GM19463 (cell line): ENCODE data around the gene AGPAT1.

ENCODE experiments used
- ATAC-seq: cut with Tn5 transposase; IDR thresholded peaks from one replicate; pipeline ENCODE4 v1.9.1; 2021; ENCODE audit warnings: mild to moderate bottlenecking, moderate library complexity; ENCODE audit not compliant: unreplicated experiment

The AGPAT1 gene

DNA sequence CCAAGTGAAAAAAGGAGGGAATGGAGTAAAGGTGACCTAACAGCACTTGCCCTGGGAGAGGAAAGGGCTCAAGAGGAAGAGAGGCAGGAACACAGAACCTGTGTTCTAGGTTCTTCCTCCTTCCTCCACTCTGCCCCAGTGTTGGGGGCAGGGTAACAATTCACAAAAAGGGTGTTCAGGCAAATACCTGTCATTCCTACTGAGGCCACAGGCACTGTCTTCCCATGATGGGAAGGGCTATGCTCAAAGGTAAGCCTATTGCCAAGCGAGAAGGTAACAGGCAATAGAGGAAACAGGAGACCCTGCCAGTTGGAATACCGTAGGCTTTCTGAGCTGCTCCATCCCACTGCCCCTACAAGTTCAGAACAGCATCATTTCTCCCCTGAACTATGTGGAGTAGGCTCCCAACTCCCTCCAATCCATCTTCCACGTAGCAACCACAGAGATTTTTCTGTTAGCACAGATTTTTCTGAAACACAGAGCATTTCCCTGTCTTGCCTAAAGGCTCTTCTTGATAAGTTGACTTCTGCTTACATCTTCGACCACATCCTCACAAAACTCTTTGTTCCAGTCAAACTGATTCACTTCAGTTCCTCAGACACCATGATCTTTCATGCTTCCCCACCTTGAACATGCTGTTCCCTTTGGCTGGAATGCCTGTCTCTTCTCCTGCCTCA is 2.7 kb downstream of the AGPAT1 start:
- no peak for ATAC-seq

DNA sequence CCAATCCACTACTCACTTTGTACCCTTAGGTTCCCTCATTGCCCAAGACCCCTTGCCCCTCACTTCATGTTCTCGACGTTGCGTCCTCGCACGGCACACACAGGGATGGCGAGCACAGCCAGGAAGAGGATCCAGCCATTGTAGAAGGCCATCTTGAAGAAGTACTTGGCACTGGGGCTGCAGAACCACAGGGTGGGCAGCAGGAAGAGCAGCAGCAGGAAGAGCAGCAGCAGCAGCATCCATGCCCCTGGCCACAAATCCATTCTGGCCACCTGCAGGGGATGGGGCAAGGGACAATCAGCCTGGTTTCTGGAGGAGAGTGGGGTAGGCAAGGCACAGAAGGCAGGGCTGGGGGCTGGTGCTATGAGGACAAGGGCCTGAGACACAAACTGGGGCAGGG is 4.7 kb downstream of the AGPAT1 start:
- ATAC-seq = no peak

DNA sequence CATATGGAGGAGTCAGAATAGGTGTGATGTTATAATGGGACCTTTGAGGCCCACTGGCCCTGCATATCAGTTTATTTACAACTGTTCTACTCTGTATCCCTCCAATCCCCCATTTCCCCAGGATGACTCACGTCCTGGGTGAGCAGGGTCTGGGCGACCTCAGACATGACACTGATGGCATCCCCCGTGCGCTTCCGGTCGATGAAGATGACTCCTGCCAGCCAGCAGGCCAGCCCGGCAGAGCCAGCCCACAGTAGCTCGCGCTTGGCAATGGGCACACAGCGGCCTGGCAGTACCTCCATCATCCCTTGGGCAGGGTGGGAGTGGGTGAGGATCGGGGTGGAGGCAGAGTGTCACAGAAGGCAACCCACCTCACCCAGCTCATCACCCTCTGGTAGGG is 5.6 kb downstream of the AGPAT1 start:
- no peak for ATAC-seq

DNA sequence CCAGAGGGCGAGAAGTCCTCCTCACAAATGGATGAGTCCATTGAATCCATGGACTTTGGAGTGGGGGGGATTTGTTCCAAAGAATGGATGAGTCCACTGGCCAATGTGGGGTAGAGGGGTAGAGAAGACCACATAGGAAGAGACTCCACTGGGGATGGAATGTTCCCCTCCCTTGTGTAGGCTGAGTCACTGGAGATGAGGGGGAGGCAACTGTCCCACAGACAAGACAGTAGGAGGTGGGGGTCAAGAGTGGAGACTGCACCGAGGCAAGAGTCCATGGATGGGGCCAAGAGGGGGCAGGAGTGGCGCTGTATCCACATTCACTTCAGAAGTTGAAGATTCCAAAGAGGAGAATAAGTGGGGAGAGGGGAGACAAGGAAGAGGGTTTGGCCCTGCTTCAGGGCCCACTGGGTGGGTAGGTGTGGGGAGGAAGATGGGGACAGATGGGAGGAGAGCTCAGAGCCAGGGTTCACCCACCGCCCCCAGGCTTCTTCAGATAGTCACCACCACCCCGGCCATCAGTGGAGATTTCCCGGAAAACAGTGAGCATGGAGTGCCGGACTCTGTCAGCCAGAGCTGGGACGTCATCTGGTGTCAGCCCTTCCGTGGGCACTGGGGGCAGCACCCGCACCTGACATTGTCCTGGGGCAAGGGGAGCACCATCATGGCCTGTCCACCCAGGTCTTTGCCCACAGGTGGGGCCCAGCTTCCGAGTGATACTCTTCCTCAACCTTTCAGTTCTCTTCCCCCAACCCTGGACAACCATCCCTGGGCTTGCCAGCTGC is 6.9 kb downstream of the AGPAT1 start:
- ATAC-seq = no peak

DNA sequence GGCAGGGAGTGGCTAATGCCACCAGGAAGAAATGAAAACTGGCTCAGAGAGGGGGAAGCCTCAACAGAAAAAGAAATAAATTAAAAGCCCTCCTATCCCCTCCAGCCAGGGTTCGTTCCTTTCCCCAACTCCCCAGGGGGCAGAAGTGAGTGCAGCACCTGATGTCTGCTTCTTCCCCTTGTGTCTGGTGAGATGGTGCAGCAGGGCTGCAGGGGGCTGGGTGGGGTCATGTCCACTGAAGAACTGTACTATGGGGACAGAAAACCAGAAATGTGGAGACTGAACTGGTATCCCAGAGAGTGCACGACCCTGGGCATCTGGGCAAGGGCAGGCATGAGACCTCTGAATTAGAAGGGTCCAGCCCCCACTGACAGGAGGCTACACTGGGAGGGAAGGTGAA is 7.5 kb downstream of the AGPAT1 start:
- no peak for ATAC-seq

DNA sequence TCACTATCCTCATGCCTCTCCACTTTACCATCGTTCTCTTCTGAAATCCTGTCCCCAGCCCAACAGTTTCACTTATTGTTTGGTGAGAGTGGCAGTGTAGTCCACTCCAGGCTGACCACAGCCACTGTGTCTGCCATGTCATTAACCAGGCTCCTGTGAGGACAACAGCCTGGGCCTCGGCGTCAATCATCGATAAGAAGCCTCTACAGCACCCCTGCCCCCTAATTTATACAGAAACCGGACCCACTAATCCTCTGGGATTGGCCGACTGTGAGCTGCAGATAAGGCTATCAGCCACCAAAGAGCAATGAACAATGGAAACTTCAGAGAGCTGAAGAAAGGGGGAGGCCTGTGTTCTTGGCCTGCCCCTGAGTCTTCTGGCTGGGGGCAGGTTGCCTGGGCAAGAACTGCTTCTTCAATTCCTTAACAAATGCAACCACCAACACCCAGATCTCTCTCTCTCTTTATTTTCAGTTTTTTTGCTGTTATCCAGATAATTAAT is 8.1 kb downstream of the AGPAT1 start:
- ATAC-seq = no peak

DNA sequence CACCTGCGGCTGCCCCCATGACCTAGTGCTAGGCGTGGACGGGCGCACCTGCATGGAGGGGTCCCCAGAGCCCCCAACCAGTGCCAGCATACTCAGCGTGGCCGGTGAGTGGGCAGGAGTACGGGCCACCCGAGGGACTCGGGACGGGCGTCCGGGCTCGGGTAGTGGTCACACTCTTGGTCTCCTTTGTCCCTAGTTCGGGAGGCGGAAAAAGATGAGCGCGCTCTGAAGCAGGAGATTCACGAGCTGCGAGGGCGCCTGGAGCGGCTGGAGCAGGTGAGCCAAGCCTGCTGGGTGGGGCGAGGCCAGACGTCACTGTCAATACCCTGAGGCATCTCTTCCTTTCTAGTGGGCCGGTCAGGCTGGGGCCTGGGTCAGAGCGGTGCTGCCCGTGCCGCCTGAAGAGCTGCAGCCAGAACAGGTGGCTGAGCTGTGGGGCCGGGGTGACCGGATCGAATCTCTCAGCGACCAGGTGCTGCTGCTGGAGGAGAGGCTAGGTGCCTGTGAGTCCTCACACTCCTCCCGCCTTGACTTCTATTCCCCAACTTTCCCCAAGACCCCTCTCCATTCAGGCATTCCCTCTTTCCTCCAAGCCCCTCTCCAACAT is 8.6 kb downstream of the AGPAT1 start:
- ATAC-seq = no peak

DNA sequence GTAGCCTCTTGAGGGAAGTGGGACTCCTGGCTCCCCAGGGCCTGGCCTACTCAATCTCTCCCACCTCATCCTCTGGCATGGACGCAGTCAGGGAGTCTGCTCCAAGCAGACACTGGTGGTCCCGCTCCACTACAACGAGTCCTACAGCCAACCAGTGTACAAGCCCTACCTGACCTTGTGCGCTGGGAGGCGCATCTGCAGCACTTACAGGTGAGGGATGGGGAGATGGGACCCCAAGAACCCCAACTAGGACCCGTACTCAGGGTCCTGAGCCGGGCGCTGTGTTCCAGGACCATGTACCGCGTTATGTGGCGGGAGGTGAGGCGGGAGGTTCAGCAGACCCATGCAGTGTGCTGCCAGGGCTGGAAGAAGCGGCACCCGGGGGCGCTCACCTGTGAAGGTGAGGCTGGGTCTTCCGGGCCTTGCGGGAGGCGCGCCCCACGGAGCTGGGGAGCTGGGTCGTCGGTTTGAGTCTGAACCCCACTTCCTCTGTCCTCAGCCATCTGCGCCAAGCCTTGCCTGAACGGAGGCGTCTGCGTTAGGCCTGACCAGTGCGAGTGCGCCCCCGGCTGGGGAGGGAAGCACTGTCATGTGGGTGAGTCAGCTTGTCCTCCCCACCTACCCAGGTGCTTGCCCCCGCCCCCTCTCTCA is 9.3 kb downstream of the AGPAT1 start:
- ATAC-seq = no peak

DNA sequence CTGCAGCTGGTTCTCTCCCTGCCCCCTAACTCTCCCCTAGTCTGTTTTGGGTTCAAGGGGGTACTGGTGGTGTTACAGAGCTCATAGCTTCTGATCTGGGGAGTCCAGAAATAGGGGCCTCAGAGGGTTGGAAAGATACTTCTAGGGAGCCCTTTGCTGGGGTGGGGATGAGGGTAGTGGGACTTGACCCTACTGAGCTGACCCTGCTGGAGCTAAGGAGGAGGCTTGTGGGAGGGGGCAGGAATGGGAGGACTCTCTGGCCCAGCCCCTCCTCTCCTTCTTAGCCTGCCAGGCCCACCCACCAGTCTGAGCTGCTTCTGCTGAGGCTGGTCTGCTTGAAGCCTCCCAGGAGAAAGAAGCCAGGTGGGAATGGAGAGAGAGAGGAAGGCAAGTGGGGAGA is 11.6 kb downstream of the AGPAT1 start, which contains the start of gene EGFL8:
EGFL8 (plus strand) TSS at position 301 of the 400 bp plus-strand sequence. CDS start 1,571 bp downstream, outside the sequence.
- no peak for ATAC-seq

DNA sequence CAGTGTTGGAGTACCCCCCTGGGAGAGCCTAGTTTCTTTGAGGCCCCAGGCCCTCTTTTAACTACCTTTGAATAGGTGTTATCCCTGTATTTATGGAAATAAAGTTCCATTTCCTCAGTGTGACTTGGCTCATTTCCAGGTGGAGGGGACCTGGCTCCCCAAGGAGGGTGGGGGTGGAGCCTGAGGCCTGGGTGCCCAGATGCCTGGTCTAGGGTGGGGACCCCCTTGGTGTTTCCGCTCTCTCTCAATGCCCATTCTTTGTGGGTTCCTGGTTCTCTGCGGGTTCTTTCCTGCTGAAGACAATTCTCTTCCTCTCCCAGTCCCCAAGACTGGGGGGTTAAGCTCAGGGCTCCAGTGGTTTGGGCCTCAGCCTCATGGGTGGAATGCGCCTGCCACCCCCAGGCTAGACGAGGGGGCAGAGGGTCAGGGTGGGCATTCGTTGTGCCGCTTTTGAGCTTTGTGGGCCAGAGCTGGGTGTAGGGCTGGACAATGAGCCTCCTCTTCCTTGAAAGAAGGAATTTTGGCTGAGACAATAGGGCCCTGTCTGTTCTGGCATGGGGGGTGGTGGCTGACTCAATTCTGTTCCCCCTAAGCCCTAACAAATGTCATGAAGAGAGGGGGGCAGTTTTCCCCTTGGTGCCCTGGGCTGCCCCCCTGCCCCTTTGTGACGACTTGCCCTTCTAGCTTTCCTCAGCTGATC is 12.2 kb downstream of the AGPAT1 start:
- no peak for ATAC-seq

DNA sequence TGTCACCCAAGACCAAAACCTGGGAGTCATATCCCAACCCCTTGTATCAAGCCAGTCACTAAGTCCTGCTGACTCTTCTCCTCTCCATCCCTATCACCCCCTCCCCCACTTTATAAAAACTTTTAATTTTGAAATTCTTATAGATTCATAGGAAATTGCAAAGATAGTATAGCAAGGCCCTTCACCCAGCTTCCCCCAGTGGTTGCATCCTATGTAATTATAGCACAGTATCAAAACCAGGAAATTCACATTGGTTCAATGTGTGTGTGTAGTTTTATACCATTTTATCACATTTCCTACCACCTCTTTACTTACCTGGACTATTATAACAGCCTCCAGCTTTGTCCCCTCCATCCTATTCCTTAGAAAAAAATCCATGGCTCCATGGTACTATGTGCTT is 17.8 kb downstream of the AGPAT1 start:
- ATAC-seq = no peak

DNA sequence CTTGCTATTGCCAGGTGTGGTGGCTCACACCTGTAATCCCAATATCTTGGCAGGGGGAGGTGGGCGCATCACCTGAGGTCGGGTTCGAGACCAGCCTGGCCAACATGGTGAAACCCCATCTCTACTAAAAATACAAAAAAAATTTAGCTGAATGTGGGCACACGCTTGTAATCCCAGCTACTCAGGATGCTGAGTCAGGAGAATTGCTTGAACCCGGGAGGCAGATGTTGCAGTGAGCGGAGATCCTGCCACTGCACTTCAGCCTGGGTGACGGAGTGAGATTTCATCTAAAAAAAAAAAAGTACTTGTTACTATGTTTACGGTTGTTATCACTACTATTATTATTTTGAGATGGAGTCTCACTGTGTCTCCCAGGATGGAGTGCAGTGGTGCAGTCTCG is 19.0 kb downstream of the AGPAT1 start:
- no peak for ATAC-seq

DNA sequence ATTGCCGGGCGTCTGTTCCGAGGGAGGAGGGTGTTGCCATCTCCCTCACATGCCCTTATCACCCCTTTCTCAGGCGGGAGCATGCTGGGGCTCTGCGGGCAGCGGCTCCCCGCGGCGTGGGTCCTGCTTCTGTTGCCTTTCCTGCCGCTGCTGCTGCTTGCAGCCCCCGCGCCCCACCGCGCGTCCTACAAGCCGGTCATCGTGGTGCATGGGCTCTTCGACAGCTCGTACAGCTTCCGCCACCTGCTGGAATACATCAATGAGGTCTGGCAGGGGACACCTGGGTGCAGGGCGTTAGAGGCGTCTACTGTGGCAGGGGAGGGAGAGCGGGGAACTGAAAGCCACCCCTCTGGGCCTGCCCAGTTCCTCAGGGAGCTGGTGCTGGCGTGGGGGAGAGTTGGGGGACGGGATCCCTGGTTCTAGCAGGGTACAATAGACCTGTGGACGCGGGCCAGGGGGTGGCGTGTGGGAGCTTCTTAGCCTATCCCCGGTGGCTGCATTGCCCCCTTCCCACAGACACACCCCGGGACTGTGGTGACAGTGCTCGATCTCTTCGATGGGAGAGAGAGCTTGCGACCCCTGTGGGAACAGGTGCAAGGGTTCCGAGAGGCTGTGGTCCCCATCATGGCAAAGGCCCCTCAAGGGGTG is 21.2 kb downstream of the AGPAT1 start:
- ATAC-seq = peak; percentile 80

DNA sequence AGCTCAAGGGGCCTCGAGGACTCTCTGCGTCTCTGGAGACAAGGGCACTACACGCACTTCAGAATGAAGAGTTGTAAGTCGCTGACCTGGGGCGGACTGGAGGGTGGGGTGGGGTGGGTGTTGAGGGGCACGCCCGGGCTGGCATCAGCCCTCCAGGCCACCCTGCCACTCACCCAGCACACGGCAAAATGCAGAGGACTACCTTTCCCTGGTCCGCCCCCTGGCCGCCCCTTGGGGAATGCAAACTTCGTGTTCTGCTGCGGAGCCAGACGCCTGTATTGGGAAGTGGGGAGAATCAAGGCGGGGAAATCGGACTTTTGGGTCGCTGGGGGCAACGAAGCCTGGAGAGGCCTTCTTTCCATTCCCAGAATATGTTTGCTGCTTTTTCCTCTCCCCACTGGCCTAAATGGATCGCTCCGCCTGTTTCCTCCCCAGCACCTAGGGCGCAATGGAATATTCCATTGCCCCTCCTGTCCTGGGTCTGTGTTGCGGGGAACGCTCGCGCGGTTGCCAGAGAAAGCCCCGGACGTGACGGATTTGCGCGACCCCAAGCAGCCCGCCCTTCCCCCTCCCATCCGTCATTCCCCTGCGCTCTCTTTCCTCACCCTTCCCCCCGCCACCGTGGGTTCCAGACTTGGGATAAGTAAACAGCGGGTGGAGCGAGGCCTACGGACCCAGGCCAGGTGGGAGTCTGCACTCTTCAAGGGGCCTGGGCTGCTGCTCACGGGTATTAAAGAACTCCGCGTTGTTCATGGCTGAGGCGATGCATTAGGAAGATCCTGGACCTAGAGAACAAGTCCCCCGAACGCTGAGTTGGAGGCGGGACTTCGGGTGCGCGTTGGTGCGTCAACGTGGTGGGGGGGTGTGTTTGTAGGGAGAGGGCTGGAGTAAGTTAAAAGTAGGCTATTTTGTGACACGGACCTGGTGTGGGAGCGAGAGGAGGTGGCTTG is 22.0 kb downstream of the AGPAT1 start, which contains the start of gene PPT2:
PPT2 (plus strand) TSS at position 578 of the 950 bp plus-strand sequence. CDS start 454 bp downstream, outside the sequence.
- peak; percentile 29 for ATAC-seq

DNA sequence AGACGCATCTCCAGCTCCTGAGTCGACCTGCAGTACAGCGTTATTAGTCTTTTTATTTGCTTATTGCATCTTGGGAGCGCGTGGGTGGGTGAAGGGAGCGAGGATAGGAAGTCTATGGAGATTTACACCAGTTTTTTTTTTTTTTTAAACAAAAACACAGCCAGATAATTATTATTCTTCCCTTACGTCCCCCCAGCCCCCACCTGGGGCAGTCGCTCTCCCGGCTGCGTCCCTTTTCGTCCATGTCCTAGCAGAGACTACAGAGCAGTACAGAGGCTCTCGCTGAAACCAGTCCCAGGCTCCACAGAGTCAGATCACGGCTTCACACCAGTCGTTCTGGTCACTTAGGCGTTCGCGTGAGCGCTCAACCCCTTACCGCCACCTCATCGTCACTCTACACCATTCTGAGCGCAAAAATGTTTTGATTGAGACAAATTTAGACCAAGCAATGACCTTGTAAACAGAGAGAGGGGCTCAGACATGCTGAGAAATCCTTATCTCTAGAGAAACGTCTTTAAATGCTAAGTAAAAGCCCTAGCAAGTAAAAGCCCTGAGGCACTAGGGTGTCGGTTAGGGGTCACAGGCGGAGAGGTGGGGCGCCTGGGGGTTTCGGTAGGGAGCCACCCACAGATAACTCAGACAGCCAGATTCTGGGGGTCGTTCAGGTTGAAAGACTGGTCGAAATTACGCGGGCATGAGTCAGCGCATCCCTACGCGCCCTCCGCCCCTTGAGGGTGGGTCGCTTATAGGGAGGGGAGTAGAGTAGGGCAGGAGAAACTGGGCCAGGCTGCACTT is 22.9 kb downstream of the AGPAT1 start:
- no peak for ATAC-seq

DNA sequence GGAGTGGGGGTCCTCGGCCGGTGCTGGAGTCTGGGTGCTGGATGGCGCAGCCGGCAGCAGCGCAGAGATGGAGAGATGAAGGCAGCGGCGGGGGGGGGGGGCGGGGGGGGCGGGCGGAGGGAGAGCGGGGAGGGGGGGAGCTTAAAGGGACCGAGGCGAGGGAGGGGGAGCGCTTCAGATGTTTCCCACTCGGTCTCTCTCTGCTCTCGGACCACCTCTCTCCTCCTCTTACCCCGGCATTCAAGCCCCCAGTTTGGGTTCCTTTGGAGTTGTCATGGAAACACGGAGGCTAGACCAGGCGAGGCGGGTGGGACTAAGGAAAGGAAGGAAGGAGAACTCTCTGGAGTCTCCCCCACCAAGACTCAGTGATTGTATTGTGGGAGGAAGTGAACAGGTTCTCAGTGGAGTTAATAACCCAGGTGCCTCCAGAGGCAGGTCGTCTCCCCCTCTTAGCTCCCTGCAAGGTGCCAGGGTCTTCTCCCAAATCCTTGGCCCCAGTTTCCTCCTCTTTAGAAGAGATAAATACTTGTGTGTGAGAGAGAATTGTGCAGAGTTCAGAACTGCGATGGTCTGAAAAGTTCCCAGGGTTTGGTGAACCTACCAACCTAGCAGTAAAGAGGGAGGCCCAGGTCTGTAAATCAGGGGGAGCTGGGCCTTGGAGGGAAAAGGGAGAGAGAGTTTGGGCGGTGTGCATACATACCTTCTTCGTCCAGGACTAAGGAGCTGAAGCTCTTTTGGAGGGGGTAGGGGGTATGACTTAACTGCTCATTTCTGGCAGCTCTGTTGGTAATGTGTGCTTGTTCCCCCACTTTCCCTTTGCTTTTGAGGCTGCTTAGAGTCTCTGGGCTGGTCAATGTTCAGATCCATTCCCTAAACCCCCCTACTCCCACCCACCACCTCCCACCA is 23.8 kb downstream of the AGPAT1 start, which contains the start of gene PRRT1:
PRRT1 (minus strand) TSS at position 77 of the 906 bp plus-strand sequence. CDS start 112 bp downstream, outside the sequence.
- ATAC-seq = no peak
